GM23338 (cell line): ENCODE data around the gene ZNF512. TPM values are rescaled to one million over a fixed set of nuclear protein-coding genes. Genes with fewer than 3 reads are reported as not detected.

Source experiments
- ATAC-seq: fragments of 200-7000 bp; cut with Tn5 transposase; 3 replicates; pipeline ENCODE4 v1.9.1; 2020
- DNase-seq: peaks from one replicate; pipeline ENCODE4 v3.0.0-alpha.2; 2015; ENCODE audit warnings: low spot score
- H2AFZ ChIP-seq: fragments of 200-600 bp; sonication (generic); 2 replicates; pipeline ENCODE4 v1.8.0; 2016; ENCODE audit warnings: antibody characterized with exemption, mild to moderate bottlenecking, moderate library complexity
- H3F3A ChIP-seq: fragments of 200-600 bp; sonication (generic); replicated peaks from 2 replicates; pipeline ENCODE4 v1.8.0; 2017; ENCODE audit warnings: antibody characterized with exemption, mixed run types, low read depth
- H3K27ac ChIP-seq: fragments of 200-600 bp; sonication (generic); 2 replicates; pipeline ENCODE4 v1.6.1; 2016; ENCODE audit warnings: low read depth
- H3K27me3 ChIP-seq: fragments of 200-600 bp; sonication (generic); 2 replicates; pipeline ENCODE4 v1.8.0; 2016; ENCODE audit warnings: mild to moderate bottlenecking, mixed run types, moderate library complexity; ENCODE audit not compliant: insufficient read depth
- H3K36me3 ChIP-seq: fragments of 200-600 bp; sonication (generic); 2 replicates; pipeline ENCODE4 v1.8.0; 2016; ENCODE audit warnings: mild to moderate bottlenecking; ENCODE audit not compliant: insufficient read depth
- H3K4me1 ChIP-seq: fragments of 200-600 bp; sonication (generic); 2 replicates; pipeline ENCODE4 v1.8.0; 2016; ENCODE audit warnings: mild to moderate bottlenecking, moderate library complexity; ENCODE audit not compliant: insufficient read depth
- H3K4me2 ChIP-seq: fragments of 200-600 bp; sonication (generic); 2 replicates; pipeline ENCODE4 v1.7.1; 2017; ENCODE audit warnings: mixed run types
- H3K4me3 ChIP-seq: fragments of 200-600 bp; sonication (generic); 2 replicates; pipeline ENCODE4 v1.6.1; 2016; ENCODE audit warnings: mixed run types
- H3K79me2 ChIP-seq: fragments of 200-600 bp; sonication (generic); replicated peaks from 2 replicates; pipeline ENCODE4 v1.8.0; 2017; ENCODE audit warnings: mild to moderate bottlenecking; ENCODE audit not compliant: insufficient read depth
- H3K9me2 ChIP-seq: fragments of 200-600 bp; sonication (generic); 2 replicates; pipeline ENCODE4 v1.8.0; 2017; ENCODE audit not compliant: insufficient read depth
- H4K20me1 ChIP-seq: fragments of 200-600 bp; sonication (generic); replicated peaks from 2 replicates; pipeline ENCODE4 v1.8.0; 2017; ENCODE audit warnings: mild to moderate bottlenecking; ENCODE audit not compliant: insufficient read depth
- H3K27ac Mint-ChIP-seq: 2 replicates; pipeline ENCODE4 v1.8.0; 2020; ENCODE audit warnings: inconsistent platforms, mild to moderate bottlenecking, moderate library complexity, mixed read lengths
- H3K27me3 Mint-ChIP-seq: 3 replicates; pipeline ENCODE4 v1.8.0; 2022; ENCODE audit warnings: low read depth, mild to moderate bottlenecking, moderate library complexity, mixed read lengths, inconsistent platforms; ENCODE audit not compliant: insufficient read depth, poor library complexity
- H3K36me3 Mint-ChIP-seq: 3 replicates; pipeline ENCODE4 v1.8.0; 2021; ENCODE audit warnings: low read depth, mild to moderate bottlenecking, inconsistent platforms, moderate library complexity, mixed read lengths
- H3K4me1 Mint-ChIP-seq: 3 replicates; pipeline ENCODE4 v1.8.0; 2020; ENCODE audit warnings: mild to moderate bottlenecking, inconsistent platforms, mixed read lengths
- H3K4me3 Mint-ChIP-seq: 3 replicates; pipeline ENCODE4 v1.8.0; 2021; ENCODE audit warnings: moderate library complexity, mild to moderate bottlenecking, inconsistent platforms, mixed read lengths
- H3K9me3 Mint-ChIP-seq: 3 replicates; pipeline ENCODE4 v1.8.0; 2020; ENCODE audit warnings: moderate library complexity, mild to moderate bottlenecking, inconsistent platforms, mixed read lengths
- CREB1 ChIP-seq: fragments of 250-450 bp; sonication (Bioruptor Pico); IDR thresholded peaks from 2 replicates; pipeline ENCODE4 v1.5.0; 2020; ENCODE audit warnings: low read depth, mild to moderate bottlenecking, moderate library complexity
- EZH2 ChIP-seq: fragments of 200-600 bp; sonication (generic); IDR thresholded peaks from one replicate; pipeline ENCODE4 v1.8.0; 2017; ENCODE audit warnings: antibody characterized with exemption, mild to moderate bottlenecking, low read depth; ENCODE audit not compliant: unreplicated experiment
- EZH2phosphoT487 ChIP-seq: fragments of 200-600 bp; sonication (generic); IDR thresholded peaks from one replicate; pipeline ENCODE4 v1.8.1; 2018; ENCODE audit warnings: antibody characterized with exemption; ENCODE audit not compliant: unreplicated experiment
- JUNB ChIP-seq: IDR thresholded peaks from one replicate; pipeline ENCODE4 v1.6.1; 2016; ENCODE audit warnings: antibody characterized with exemption; ENCODE audit not compliant: unreplicated experiment
- NANOG ChIP-seq: IDR thresholded peaks from 2 replicates; pipeline ENCODE4 v1.6.1; 2016; ENCODE audit warnings: antibody characterized with exemption, borderline replicate concordance
- POLR2AphosphoS5 ChIP-seq: IDR thresholded peaks from 2 replicates; pipeline ENCODE4 v1.6.1; 2016; ENCODE audit warnings: antibody characterized with exemption, low read depth
- STAT1 ChIP-seq: IDR thresholded peaks from one replicate; pipeline ENCODE4 v1.6.1; 2016; ENCODE audit warnings: antibody characterized with exemption; ENCODE audit not compliant: unreplicated experiment
- ZNF114 ChIP-seq: fragments of 250-450 bp; sonication (Bioruptor Pico); IDR thresholded peaks from 2 replicates; pipeline ENCODE4 v1.5.0; 2020; ENCODE audit warnings: mild to moderate bottlenecking, moderate library complexity
- ZNF331 ChIP-seq: fragments of 250-450 bp; sonication (Bioruptor Pico); IDR thresholded peaks from 2 replicates; pipeline ENCODE4 v1.5.0; 2020; ENCODE audit warnings: low read depth, mild to moderate bottlenecking, moderate library complexity
- polyA plus RNA-seq: library from polyadenylated mRNA; unstranded; fragments of >200 nt; fragmentation: Nextera tagmentation; extraction: Ambion mirVana; gene quantifications from 2 replicates; pipeline ENCODE4 v1.2.1, GENCODE V29; 2016
- total RNA-seq: library from RNA; depleted of rRNA; stranded (reverse); fragments of >200 nt; shearing (Covaris generic); gene quantifications from 2 replicates; pipeline ENCODE4 v1.2.3, GENCODE V29; 2014
- TF ChIP-seq, protein P1 (sequence below), 2 experiments: fragments of 200-600 bp in 1 of 2; sonication (generic) in 1 of 2; conservative IDR thresholded peaks; 2 replicates each; pipeline versions ENCODE4 v1.5.1 to v1.6.1; 2016 to 2017; ENCODE audit warnings: antibody characterized with exemption in 2 of 2, low read depth in 2 of 2, mild to moderate bottlenecking in 2 of 2, moderate library complexity in 1 of 2
- TF ChIP-seq, protein P2 (sequence below): IDR thresholded peaks from 2 replicates; pipeline ENCODE4 v1.6.1; 2016; ENCODE audit warnings: antibody characterized with exemption
- TF ChIP-seq, protein P3 (sequence below): IDR thresholded peaks from one replicate; pipeline ENCODE4 v1.6.1; 2018; ENCODE audit warnings: antibody characterized with exemption; ENCODE audit not compliant: unreplicated experiment
- TF ChIP-seq, protein P4 (sequence below): fragments of 250-450 bp; sonication (Bioruptor Pico); IDR thresholded peaks from 2 replicates; pipeline ENCODE4 v1.5.0; 2020; ENCODE audit warnings: mild to moderate bottlenecking, moderate library complexity

The ZNF512 gene
- total and polyA plus RNA-seq, 2 experiments from 2014 or later, result 26.0 to 38.4 TPM

DNA sequence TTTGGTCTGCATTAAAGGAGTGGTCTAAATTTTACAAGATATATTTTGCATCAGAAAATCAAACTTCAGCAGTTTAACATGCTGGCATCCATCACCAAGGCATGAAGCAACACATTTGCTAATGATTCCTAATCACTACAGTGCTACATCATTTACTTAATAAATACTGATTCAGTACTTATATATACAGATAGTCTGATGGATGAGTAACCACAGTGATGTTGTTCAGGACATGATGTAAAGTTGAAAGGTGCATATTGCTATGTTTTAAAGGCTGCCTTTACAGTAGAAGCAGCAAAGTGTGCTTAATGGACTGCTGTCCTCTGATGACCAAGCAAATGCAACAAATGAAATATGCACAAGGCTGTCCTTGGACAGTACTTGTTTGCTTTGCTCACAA, 69.5 kb downstream of the ZNF512 start:
- Histone ChIP-seq H3K4me1 (no peaks in the 10 kb centered on the region), H3K27ac (no peak overlapping the region), H3K4me3 (no peak overlapping the region), H3K27me3 (no peaks in the 10 kb centered on the region), H3K36me3 (peaks cover 31% of the 10 kb centered on the region), H2AFZ (no peak overlapping the region), H3K4me2 (no peak overlapping the region), H3K9me2 (no peaks in the 10 kb centered on the region), H3K79me2 (no peaks in the 10 kb centered on the region), H4K20me1 (peaks cover 7% of the 10 kb centered on the region; the same call in 1 of the 2 replicates), H3F3A (no peaks in the 10 kb centered on the region)
- ATAC-seq, result no peak
- Mint-ChIP-seq H3K4me1 (no peaks in the 10 kb centered on the region), H3K9me3 (no peaks in the 10 kb centered on the region), H3K27ac (no peak overlapping the region), H3K27me3 (peaks cover 2% of the 10 kb centered on the region), H3K4me3 (no peak overlapping the region), H3K36me3 (peaks cover 61% of the 10 kb centered on the region)
- DNase-seq, result no peak
- TF ChIP-seq JUNB (no peak), EZH2phosphoT487 (no peak), NANOG (no peak), EZH2 (no peak), ZNF114 (no peak), POLR2AphosphoS5 (no peak), ZNF331 (CRISPR knock-in tag) (no peak), CREB1 (CRISPR knock-in tag) (no peak), STAT1 (no peak)
- TF ChIP-seq, protein P1, sequence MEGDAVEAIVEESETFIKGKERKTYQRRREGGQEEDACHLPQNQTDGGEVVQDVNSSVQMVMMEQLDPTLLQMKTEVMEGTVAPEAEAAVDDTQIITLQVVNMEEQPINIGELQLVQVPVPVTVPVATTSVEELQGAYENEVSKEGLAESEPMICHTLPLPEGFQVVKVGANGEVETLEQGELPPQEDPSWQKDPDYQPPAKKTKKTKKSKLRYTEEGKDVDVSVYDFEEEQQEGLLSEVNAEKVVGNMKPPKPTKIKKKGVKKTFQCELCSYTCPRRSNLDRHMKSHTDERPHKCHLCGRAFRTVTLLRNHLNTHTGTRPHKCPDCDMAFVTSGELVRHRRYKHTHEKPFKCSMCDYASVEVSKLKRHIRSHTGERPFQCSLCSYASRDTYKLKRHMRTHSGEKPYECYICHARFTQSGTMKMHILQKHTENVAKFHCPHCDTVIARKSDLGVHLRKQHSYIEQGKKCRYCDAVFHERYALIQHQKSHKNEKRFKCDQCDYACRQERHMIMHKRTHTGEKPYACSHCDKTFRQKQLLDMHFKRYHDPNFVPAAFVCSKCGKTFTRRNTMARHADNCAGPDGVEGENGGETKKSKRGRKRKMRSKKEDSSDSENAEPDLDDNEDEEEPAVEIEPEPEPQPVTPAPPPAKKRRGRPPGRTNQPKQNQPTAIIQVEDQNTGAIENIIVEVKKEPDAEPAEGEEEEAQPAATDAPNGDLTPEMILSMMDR (conservative IDR thresholded peaks at IDR 0.05; ENCODE audit: low read depth in 2 of 2), result no peak
- TF ChIP-seq, protein P2, sequence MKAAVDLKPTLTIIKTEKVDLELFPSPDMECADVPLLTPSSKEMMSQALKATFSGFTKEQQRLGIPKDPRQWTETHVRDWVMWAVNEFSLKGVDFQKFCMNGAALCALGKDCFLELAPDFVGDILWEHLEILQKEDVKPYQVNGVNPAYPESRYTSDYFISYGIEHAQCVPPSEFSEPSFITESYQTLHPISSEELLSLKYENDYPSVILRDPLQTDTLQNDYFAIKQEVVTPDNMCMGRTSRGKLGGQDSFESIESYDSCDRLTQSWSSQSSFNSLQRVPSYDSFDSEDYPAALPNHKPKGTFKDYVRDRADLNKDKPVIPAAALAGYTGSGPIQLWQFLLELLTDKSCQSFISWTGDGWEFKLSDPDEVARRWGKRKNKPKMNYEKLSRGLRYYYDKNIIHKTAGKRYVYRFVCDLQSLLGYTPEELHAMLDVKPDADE, result no peak
- TF ChIP-seq, protein P3, sequence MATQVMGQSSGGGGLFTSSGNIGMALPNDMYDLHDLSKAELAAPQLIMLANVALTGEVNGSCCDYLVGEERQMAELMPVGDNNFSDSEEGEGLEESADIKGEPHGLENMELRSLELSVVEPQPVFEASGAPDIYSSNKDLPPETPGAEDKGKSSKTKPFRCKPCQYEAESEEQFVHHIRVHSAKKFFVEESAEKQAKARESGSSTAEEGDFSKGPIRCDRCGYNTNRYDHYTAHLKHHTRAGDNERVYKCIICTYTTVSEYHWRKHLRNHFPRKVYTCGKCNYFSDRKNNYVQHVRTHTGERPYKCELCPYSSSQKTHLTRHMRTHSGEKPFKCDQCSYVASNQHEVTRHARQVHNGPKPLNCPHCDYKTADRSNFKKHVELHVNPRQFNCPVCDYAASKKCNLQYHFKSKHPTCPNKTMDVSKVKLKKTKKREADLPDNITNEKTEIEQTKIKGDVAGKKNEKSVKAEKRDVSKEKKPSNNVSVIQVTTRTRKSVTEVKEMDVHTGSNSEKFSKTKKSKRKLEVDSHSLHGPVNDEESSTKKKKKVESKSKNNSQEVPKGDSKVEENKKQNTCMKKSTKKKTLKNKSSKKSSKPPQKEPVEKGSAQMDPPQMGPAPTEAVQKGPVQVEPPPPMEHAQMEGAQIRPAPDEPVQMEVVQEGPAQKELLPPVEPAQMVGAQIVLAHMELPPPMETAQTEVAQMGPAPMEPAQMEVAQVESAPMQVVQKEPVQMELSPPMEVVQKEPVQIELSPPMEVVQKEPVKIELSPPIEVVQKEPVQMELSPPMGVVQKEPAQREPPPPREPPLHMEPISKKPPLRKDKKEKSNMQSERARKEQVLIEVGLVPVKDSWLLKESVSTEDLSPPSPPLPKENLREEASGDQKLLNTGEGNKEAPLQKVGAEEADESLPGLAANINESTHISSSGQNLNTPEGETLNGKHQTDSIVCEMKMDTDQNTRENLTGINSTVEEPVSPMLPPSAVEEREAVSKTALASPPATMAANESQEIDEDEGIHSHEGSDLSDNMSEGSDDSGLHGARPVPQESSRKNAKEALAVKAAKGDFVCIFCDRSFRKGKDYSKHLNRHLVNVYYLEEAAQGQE, result no peak
- TF ChIP-seq, protein P4, sequence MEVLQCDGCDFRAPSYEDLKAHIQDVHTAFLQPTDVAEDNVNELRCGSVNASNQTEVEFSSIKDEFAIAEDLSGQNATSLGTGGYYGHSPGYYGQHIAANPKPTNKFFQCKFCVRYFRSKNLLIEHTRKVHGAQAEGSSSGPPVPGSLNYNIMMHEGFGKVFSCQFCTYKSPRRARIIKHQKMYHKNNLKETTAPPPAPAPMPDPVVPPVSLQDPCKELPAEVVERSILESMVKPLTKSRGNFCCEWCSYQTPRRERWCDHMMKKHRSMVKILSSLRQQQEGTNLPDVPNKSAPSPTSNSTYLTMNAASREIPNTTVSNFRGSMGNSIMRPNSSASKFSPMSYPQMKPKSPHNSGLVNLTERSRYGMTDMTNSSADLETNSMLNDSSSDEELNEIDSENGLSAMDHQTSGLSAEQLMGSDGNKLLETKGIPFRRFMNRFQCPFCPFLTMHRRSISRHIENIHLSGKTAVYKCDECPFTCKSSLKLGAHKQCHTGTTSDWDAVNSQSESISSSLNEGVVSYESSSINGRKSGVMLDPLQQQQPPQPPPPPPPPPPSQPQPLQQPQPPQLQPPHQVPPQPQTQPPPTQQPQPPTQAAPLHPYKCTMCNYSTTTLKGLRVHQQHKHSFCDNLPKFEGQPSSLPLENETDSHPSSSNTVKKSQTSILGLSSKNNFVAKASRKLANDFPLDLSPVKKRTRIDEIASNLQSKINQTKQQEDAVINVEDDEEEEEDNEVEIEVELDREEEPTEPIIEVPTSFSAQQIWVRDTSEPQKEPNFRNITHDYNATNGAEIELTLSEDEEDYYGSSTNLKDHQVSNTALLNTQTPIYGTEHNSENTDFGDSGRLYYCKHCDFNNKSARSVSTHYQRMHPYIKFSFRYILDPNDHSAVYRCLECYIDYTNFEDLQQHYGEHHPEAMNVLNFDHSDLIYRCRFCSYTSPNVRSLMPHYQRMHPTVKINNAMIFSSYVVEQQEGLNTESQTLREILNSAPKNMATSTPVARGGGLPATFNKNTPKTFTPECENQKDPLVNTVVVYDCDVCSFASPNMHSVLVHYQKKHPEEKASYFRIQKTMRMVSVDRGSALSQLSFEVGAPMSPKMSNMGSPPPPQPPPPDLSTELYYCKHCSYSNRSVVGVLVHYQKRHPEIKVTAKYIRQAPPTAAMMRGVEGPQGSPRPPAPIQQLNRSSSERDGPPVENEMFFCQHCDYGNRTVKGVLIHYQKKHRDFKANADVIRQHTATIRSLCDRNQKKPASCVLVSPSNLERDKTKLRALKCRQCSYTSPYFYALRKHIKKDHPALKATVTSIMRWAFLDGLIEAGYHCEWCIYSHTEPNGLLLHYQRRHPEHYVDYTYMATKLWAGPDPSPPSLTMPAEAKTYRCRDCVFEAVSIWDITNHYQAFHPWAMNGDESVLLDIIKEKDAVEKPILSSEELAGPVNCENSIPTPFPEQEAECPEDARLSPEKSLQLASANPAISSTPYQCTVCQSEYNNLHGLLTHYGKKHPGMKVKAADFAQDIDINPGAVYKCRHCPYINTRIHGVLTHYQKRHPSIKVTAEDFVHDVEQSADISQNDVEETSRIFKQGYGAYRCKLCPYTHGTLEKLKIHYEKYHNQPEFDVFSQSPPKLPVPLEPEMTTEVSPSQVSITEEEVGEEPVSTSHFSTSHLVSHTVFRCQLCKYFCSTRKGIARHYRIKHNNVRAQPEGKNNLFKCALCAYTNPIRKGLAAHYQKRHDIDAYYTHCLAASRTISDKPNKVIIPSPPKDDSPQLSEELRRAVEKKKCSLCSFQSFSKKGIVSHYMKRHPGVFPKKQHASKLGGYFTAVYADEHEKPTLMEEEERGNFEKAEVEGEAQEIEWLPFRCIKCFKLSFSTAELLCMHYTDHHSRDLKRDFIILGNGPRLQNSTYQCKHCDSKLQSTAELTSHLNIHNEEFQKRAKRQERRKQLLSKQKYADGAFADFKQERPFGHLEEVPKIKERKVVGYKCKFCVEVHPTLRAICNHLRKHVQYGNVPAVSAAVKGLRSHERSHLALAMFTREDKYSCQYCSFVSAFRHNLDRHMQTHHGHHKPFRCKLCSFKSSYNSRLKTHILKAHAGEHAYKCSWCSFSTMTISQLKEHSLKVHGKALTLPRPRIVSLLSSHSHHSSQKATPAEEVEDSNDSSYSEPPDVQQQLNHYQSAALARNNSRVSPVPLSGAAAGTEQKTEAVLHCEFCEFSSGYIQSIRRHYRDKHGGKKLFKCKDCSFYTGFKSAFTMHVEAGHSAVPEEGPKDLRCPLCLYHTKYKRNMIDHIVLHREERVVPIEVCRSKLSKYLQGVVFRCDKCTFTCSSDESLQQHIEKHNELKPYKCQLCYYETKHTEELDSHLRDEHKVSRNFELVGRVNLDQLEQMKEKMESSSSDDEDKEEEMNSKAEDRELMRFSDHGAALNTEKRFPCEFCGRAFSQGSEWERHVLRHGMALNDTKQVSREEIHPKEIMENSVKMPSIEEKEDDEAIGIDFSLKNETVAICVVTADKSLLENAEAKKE (CRISPR knock-in tag), result no peak
